SIG-M5 treated with dmso at 0.1 percent for 504 hours (cell line): ENCODE data around the gene PHACTR2.

Experiments used
- DNase-seq: peaks from one replicate; lab custom pipeline; 2025; ENCODE audit not compliant: unreplicated experiment; lab: John Stamatoyannopoulos, UW

The PHACTR2 gene

DNA sequence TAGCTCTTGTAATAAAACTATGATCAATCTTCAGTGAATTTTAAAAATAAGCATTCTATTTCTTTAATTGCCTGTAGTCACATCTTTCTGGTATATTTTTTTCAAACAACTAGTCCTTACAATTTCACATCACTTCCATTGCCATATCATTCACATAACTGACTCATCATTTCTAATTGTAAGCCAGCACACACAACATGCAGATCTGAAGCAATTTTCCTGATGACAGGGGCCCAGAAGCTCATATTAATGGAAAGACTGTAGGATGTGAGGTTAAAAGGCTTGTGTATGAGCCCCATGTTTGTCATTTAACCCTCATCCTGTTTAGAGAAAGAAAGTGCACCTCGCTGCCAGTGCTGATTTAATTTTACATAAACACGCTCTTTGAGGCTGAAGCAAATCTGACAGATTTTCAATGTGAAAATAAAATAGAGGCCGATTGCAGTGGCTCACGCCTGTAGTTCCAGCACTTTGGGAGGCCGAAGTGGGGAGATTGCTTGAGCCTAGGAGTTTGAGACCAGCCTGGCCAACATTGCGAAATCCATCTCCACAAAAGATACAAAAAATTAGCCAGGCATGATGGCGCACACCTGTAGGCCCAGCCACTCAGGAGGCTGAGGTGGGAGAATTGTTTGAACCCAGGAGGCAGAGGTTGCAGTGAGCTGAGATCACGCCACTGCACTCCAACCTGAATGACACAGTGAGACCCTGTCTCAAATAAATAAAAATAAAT is 125.2 kb downstream of the PHACTR2 start:
- DNase-seq = no peak

DNA sequence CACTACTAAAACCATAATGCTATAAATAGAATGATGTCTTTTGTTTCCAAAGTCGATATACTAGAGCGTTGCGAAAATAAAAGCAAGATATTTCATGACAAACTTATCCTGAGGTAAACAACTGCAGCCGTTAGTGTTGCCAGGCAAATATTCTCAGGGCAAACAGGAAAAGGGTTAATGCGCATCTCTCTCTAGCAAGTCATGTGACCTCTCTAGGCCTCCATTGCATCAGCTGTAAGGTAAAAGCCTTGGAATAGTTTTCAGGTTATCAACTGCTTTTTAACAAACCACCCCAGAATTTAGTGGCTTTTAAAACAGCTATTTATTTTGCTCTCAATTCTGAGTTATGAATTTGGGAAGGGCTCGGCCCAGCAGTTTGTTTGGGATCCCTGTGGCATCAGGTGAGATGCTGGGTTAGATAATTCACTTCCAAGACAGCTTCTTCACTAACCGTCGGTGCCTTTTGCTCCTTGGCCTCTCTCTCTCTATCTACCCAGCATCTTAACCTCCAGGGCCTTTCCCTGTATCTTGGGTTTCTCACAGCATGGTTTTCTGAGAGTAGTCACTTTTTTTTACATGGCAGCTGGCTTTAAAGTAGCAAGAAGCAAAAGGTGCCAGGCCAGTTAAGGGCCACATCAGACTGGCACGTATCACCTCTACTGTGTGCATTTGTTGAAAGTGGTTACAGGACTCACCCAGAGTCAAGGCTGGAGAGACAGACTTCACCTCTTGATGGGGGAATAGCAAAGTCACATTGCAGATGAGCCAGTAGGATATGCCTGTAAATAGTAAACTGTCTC is 126.2 kb downstream of the PHACTR2 start:
- no peak for DNase-seq

DNA sequence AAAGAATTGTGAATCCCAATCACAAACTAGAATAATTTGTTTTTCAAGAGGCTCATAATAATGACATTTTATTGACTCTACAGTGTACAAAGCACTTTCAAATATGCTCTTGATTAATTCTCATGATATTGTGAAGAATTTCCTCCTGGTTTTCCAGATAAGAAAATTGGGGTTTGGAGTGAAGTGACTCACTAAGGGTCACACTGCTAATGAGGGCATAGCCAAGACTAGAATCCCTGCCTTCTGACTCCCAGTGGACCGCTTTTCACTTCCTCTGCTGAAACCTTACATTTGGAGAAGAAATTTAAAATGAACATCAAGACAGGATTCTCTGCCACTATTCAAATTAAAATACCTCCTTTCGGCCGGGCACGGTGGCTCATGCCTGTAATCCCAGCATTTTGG is 127.1 kb downstream of the PHACTR2 start:
- no peak for DNase-seq

DNA sequence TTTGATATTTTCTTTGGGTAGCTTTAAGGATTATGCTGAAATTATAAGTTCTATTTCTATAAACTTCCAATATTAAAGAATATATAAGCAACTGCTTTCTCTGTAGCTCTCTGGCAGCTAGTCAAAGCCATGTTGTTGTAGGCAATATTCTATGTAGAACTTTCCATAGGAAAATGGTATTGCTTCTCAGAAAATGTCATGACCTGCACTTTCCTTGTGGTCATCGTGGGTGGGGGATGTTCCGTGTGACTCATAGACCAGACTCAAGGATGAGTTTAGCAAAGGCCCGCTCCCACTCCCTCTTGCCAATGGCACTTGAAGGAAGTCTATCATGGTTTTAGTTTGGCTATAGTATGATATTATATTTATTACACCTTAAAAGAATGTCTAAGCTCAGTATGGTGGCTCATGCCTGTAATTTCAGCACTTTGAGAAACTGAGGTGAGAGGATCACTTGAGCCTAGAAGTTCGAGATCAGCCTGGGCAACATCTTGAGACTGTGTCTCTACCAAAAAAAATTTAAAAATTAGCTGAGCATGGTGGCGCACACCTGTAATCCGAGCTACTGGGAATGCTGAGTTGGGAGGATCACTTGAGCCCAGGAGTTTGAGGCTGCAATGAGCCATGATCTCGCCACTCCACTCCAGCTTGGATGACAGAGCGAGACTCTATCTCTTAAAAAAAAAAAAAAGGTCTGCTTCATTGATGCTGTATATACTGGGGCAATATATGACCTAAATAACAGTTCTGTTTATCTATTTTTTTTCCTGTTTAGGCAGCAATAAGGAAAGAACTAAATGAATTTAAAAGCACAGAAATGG is 128.7 kb downstream of the PHACTR2 start:
- DNase-seq = peak; percentile 20

DNA sequence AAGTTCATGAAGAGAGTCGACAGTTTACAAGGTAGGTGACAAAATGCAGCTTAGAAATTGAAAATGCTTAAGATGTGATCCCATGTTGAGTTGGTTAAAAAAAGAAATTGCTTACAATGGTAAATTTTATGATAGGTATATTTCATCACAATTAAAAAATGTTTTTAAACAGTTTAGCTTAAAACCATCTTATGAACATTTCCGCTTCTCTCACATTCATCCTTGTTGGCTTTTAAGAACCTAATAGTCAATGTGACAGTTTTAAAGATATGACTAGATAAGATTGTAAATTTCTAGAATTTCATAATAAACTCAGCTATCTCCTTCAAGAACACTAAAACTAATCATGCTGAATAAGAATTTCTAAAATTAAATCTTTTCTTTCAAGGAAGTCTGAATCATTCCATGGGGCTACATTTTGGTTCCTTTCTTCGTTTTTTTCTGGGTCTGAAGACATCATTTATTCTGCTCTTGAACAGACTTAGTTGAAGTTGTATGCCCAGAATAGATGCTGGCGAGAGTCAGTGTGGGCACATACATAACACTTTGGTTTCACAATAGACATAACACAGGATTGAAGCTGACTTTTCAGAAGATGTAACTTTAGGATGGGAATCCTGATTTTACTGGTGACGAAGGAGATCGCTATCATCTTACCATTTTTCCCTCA is 129.5 kb downstream of the PHACTR2 start:
- peak; percentile 68 for DNase-seq

- DNase-seq = no peak
Observed at GRCh38 chr6:143810745-143811144, 133.0 kb downstream of the PHACTR2 start.

- DNase-seq = no peak
Observed at GRCh38 chr6:143811501-143812157, 133.9 kb downstream of the PHACTR2 start.

DNA sequence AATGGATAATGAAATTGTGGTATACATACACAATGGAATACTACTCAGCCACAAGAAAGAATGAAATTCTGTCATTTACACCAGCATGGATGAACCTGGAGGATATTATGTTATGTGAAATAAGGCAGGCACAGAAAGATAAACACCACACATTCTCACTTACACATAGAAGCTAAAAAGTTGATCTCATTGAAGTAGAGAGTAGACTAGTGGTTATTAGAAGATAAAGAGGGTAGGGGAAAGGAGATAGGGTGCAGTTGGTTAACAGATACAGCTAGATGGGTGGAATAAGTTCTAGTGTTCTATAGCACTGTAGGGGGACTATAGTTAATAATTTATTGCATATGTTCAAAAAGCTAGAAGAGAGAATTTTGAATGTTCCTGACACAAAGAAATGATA is 139.9 kb downstream of the PHACTR2 start:
- DNase-seq = no peak

- DNase-seq = no peak
Observed at GRCh38 chr6:143821359-143821758, 143.6 kb downstream of the PHACTR2 start.

GRCh38 chr6:143822584-143823024 is 144.8 kb downstream of the PHACTR2 start:
- no peak for DNase-seq

GRCh38 chr6:143823548-143823947 is 145.8 kb downstream of the PHACTR2 start:
- DNase-seq = no peak

- no peak for DNase-seq
Observed at GRCh38 chr6:143828572-143828971, 150.8 kb downstream of the PHACTR2 start.

GRCh38 chr6:143836150-143836549 is 158.4 kb downstream of the PHACTR2 start:
- DNase-seq = no peak

- DNase-seq = no peak
Observed at GRCh38 chr6:143838395-143838794, 160.6 kb downstream of the PHACTR2 start.

DNA sequence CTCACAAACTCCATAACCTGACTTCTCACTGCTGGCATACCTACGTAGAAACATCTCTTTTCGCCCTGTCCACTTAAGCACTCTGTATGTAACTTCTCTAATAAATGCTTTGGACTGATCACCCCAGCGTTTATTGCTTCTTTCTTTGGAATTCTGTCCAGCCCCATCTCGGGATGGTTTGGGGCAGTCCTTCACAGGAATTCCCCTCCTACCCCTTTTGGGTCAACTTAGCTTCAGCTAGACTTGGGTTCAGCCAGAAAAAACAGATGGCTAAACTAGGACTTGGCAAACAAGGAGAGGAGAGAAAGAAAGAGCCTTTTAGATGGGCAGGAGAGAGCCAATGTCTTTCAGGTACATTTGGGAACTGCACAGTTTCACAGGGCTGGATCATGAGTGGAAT is 161.4 kb downstream of the PHACTR2 start:
- DNase-seq = no peak

DNA sequence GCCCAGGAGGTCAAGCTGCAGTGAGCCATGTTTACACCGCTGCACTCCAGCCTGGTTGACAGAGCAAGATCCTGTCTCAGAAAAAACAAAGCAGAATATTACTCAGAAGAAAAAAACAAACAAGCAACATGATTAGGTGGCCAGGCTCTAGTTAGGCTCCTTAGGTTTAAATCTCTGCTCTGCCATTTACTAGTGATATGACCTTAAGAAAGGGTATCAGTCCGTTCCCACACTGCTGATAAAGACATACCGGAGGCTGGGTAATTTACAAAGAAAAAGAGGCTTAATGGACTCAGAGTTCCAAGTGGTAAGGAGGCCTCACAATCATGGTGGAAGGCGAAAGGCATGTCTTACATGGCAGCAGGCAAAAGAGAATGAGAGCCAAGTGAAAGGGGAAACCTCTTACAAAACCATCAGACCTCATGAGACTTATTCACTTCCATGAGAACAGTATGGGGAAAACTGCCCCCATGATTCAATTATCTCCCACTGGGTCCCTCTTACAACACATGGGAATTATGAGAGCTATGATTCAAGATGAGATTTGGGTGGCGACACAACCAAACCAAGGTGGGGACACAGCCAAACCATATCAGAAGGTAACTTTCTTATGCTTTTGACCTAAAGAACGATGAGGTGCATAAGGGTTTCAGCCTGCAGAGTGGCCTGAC is 163.0 kb downstream of the PHACTR2 start:
- DNase-seq = no peak

DNA sequence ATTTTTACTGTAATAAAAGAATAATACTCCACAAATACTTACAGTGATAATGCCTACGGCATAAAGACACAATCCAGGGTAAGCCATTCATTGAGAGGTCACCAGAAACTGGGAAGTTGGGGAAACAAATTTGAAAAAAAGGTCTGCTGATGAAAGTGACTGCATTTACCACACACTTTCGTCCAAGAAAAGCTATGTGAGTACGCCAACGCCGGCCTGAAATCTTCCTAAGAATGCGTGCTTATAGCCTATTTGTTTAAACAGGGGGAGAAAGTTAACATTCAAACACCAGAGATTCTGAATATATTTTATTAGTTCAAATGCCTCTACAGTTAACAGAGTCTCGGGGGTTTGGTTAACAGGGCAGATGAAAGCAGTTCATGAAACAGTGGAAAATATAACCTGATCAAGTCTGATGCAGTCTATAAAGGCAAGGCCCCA is 164.7 kb downstream of the PHACTR2 start:
- peak; percentile 41 for DNase-seq

DNA sequence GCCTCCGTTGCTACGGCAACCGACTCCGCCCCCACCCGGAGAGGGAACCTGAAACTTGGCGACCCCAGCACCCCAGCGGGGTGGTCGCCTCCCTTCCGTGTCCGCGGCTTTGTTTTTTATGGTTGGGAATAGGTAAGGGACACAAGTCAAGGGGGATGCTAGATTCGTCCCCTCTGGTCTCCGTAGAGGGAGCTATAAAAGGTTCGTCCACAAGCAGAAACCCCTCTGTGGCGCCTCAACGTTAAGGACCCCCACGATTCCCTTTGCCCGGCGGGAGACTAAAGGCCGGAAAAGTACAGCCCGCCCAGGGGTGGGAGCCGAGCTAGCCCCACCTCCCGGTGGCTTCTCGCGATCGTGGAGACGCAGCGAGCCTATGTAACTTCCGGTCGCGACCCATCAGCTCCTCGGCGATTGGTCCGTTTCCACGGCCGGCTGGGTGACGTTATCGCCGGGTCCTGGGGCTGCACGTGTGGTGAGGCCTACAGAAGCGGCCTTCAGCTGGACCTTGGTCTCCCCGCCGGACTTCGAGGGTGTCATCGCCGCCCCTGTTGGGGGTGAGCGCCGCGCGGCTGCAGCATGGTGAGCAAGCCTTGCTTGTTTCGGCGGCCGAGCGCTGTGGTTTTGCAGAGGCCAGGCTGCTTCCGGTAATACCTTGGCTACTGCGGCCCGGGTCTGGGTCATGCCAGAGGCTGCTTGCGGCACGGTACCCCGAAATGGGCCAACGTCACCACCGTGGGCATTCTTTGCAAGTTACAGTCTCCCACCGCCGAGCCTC is 165.3 kb downstream of the PHACTR2 start, which contains the start of gene LTV1:
Gene LTV1 (plus strand): TSS at position 437 of the 775 bp plus-strand sequence. CDS start 140 bp downstream, at position 577.
- peak; percentile 92 for DNase-seq

GRCh38 chr6:143843677-143843999 is 165.9 kb downstream of the PHACTR2 start:
- peak; percentile 18 for DNase-seq
